HG02870 (cell line): ENCODE data around the gene NEK6.

ENCODE experiments used
- ATAC-seq: cut with Tn5 transposase; IDR thresholded peaks from one replicate; pipeline ENCODE4 v1.9.1; 2021; ENCODE audit warnings: mild to moderate bottlenecking, moderate library complexity; ENCODE audit not compliant: unreplicated experiment

The NEK6 gene

GRCh38 chr9:124366476-124367220, 108.9 kb downstream of the NEK6 start:
- ATAC-seq: no peak

DNA sequence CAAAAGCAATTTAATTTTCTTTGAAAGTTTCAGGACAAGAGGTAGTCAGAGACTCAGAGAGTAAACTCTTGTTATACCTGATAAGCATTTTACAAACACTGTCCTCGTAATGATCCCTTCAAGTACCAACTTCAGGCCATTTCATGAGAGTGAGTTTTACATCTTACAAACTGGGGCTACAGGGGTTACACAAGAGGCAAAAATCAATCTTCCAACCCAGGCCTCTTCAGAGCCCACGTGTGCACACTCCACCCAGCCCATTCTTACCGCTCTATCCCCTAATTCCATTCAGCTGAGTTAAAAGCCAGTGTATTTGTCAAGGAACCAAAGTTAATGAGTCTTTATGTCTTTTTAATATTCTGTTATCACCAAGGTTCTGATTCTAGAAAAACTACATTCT, 110.9 kb downstream of the NEK6 start:
- no peak for ATAC-seq

DNA sequence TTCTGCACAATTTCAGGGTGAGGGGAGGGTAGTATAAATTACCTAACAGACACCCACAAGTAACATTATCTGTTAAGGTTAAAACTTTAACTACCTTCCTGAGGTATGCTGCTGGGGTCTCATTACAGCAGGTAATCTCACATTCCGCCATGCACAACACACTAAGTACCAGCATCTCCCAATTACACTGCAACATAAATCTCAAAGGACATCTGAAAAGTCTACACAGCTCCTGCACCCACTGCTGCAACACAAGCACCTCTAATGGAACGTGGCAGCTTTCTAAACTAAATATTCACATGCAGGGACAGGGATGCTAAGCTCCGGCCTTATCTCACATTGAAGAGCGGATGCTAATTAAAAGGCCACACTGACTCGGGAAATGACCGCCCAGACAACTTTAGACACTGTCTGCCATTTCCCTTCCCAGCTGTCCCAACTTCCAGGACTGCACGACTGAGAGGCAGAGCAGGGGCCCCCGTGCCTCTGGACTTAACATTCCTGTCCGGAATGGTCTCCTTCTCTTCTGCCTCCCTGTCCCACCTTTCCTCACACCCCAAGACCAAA, 111.6 kb downstream of the NEK6 start:
- no peak for ATAC-seq

DNA sequence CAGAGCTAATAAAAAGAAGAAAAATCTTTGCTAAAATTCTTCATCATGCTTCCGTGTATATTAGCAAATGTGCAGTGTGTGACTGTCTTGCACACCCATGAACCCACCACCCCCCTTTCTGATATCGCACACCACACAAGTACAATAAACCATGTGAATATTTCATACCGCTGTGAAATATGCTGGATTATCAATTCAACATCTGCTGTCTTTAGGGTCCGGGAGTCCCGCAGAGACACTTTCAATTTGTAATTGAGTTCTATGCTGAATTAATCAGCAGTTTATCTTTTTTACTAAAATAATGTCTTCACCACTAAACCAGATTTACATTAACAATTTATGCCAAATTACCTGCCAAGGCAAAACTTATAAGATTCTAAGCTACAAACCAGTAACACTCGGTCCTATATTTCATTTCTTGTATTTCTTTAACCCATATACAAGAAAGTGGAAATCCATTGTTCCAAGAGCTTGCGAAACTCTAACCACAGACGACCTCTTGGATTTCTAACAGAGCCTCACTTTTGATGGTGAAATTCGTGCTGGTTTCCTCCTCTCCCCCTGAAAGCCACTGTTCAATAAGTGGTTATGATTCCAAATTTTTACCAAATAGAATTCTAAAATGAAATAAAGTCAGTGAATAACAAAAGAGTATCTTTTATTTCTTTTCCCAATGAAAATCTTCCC, 113.3 kb downstream of the NEK6 start:
- ATAC-seq: no peak

GRCh38 chr9:124372038-124372437, 114.3 kb downstream of the NEK6 start:
- ATAC-seq: no peak

GRCh38 chr9:124373386-124373785, 115.6 kb downstream of the NEK6 start:
- ATAC-seq: no peak

DNA sequence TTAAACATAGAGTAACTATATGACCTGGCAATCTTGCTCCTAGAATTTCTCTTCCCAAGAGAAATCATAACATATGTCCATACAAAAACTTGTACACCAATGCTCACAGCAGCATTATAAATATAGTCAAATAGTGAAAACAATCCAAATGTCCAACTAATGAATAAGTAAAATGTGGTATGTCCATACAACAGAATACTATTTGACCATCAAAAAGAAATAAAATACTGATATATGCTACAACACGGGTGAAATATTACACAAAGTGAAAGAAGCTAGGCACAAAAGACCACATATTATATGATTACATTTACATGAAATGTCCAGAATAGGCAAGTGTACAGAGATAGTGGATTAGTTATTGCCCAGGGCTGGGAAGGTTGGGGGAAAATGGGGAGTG, 116.1 kb downstream of the NEK6 start:
- ATAC-seq: no peak

DNA sequence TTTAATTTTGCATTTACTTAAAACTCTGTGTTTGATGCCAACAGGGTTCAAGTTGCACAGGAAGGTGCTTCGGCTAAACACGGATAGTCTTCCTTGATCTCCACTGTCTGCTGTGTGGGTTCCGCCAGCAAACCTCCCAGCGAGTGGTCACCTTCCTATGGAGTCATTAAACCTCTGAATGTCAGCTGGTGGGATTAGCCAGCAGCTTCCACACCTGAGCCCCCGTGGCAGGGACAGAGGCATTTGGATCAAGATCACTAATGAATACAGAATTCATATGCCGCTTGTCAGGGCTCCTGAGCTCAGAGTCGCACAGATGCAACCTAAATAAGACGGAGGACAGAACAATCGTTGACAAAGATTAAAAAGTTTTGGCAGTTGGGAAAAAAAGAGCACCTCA, 118.0 kb downstream of the NEK6 start:
- no peak for ATAC-seq

GRCh38 chr9:124376329-124376728, 118.6 kb downstream of the NEK6 start:
- ATAC-seq: no peak

GRCh38 chr9:124377551-124378406, 120.0 kb downstream of the NEK6 start:
- ATAC-seq: no peak

DNA sequence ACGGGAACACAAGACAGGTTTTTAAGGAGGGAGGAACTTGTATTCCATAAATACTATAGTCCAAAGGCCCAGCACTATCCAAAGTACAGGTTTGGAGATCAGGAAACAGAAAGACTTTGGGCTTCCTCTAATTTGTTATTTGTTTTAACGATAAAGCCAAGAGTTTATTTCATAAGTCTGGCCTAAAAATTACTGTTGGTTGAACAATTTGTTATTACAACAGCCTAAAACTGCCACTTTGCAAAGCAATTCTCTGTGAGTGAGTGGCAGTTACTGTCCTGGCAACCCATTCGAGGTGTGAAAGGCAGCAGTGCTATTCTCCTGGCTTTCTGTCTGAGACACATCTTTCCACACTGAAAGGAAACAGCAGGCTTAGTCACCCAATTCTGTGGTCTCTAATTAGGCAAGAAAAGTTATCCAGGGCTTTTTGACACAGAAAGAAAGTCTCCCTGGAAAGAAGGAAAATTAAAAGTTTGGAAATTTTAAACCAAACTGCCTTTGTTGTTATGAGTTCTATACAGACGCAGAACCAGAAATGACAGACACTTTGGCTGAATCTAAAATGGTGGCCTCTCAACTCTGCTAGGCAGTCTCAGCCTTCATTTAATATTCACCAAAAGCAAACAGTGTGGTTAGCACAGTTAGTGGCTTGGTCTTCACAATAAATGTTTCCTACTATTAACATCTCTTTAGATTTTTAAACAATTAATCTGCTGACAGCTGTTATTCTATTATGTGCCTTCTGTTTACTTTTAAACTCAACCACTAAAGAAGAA, 123.6 kb downstream of the NEK6 start:
- ATAC-seq: no peak

DNA sequence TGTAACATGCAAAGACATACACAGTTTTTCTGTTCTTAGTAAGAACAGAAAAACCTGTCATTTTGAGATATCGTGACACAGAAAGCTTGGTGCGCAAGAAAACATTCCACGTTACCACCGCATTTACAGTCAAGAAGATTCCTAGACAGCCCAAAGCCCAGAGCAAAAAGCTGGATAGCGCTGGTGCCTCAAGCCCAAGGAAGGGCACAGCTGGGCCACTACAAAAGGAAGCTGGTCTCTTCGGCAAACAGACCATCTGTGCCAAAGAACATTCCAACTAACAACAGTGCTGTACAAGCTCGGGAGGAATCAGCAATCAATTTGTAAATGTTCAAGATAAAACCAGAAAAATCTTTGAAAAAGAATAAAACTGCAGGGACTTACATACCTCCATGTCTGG, 126.5 kb downstream of the NEK6 start:
- ATAC-seq: no peak

- ATAC-seq: no peak
Measured at GRCh38 chr9:124384846-124385245, 127.1 kb downstream of the NEK6 start.

GRCh38 chr9:124385623-124386022, 127.9 kb downstream of the NEK6 start:
- no peak for ATAC-seq

DNA sequence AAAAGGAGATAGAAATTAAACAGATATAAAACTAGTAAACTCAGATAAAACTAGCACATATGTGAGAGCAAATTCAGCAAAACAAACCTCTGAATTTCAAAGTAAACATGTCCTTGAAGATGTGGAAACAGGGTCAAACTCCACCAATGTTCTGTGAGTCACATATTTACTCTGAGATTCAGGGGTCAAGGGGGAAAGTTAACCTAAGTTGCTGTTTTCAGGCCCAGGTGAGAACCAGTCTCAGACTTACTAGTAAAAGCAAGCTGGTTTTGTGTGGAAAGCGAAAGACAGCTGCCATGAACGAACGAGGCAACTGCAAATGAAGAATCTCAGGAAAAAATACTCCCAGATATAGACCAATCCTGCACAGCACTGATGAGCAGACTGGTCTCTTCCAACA, 128.5 kb downstream of the NEK6 start:
- no peak for ATAC-seq

DNA sequence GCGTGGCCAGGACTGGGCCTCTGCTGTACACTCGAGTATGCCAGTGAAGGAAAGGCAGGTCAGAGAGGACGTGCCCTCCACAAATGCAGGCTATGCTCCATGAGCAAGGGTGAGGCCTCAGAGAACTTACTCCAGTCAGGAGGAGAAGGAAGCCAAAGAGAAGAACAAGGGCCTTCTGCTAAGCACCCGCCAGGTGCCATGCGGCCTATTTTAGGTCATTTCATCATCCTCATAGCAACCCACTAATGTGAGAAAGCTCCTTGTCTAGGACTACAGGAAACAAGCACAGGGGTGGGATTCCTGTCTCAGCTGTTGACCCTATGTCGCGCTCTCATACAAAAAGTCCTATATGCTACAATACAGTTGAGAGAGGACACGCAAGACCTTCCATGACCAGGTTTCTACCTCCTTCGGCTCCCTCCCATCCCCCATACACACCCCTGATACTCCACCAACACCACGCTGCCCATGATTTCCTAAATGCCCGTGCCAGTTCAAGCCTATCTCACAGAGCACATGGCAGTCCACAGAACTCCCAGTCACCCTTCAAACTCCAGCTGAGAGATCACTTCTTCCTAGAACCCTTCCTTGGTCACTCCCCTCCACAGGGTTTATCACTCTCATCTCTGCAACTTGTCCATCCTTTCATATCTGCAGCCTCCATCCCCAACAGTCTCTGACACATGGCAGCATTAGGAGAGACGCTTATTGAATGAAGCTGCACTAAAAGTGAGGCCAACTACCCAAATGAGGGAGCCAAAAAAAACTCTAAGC, 130.7 kb downstream of the NEK6 start:
- no peak for ATAC-seq

DNA sequence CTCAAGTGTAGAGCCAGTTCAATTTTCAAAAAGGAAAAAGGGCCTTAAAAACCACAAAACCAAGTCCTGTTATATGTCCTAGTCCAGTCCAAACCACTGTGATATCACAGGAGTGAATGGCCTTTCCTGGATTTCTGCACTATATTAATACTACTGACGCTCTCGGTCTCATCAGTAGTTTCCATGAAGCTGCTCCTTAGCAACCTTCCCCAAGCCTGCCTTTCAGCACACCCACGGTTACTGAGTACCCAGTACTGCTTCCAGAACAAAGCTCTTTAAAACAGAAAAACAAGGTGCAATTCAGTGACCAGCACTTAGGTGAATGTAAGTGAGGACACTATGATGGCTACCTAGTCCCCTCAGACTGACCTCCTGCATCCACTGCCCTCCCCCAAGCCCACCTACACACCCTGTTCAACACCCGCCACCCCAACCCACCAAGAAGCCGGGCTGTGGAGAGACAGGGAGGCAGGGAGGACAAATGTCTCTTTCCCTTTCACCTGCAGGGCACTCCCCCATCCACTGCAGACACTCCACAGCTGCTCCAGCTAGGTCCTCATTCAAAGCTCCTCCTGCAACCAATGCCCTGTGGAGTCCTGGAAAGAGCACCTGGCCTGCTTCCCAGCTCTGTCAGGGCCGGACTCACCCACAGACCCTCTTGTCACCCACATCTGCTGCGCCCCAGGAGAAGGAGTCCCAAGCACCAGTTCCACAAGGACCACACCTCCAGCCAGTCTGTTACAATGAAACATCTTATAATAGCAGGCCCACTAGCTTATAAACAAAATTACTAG, 131.6 kb downstream of the NEK6 start:
- ATAC-seq: no peak

DNA sequence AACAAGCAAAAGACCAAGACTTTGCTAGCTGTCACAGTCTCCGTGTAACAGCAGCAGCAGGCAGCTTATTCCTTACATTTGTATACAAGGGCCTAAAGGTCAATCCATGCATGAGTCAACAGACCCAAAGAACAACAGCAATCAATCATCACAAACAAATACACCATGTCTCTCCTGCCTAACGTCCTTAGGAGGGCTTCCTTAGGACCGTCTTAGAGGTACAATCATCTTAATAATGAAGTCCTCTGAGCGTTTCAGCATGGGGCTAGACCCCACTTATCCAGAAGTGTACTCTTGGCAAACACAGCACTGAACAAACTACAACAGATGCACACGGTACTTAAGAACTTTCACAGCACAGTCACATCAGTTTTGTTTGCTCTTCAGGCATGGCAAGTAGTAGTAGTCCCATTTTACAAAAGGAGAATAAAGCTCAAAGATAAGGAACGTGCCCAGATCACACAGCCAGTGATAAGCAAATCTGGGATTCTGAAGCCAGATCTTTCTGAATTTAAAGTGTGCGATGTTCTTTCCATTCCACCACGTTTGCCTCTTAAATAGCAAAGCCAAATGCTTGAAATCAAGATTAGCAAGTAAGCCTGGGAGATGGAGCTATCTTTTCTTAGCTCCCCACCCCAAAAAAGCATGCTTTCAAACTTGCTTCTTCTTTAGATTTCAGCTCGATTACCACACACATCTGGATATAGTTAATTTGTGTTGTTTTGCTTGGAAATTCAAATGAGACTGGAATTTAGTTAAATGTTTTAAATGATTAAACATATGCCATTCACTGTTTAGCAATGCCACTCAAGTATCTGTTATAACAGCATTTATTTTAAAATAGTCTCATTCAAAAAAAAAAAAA, 133.3 kb downstream of the NEK6 start:
- no peak for ATAC-seq
